ENCODE measurements around the gene IRS2.

- TF ChIP-seq EZH2 (IDR thresholded peaks at IDR 0.05; ENCODE audit: insufficient read depth, poor library complexity, severe bottlenecking) (no peak), EZH2phosphoT487 (IDR thresholded peaks at IDR 0.05; ENCODE audit: insufficient read depth, low read depth) (no peak)
These were observed 33.5 kb upstream of the IRS2 start for GRCh38 chr13:109819874-109820273.
